GM18502 (cell line): ENCODE data around the gene RPGRIP1.
"Not testable (repeated sequence)": the region's sequence is repeated elsewhere in the genome, so short reads cannot be mapped to it uniquely, and the experiment has no call there.

Experiments used
- ATAC-seq: cut with Tn5 transposase; IDR thresholded peaks from one replicate; pipeline ENCODE4 v1.9.1; 2021; ENCODE audit warnings: mild to moderate bottlenecking; ENCODE audit not compliant: unreplicated experiment, poor library complexity

Gene RPGRIP1

GRCh38 chr14:21258005-21258888, 21.6 kb upstream of the RPGRIP1 start:
- ATAC-seq, result no peak

GRCh38 chr14:21258889-21259787, 20.7 kb upstream of the RPGRIP1 start:
- no peak for ATAC-seq

GRCh38 chr14:21261824-21262223, 18.1 kb upstream of the RPGRIP1 start:
- ATAC-seq, result no peak

- no peak for ATAC-seq
Observed at GRCh38 chr14:21262410-21262809, 17.5 kb upstream of the RPGRIP1 start.

- ATAC-seq, result no peak
Observed at GRCh38 chr14:21263284-21264024, 16.4 kb upstream of the RPGRIP1 start.

GRCh38 chr14:21264025-21264801, 15.7 kb upstream of the RPGRIP1 start:
- ATAC-seq, result peak; percentile 84

- no peak for ATAC-seq
Observed at GRCh38 chr14:21267431-21267845, 12.4 kb upstream of the RPGRIP1 start.

GRCh38 chr14:21267886-21268616, 11.8 kb upstream of the RPGRIP1 start:
- no peak for ATAC-seq

GRCh38 chr14:21268617-21269251, 11.1 kb upstream of the RPGRIP1 start:
- no peak for ATAC-seq

- peak; percentile 92 for ATAC-seq
Observed at GRCh38 chr14:21269252-21270046, 10.4 kb upstream of the RPGRIP1 start, which contains the start of gene HNRNPC. Gene HNRNPC (minus strand): TSS chr14:21269442. CDS start chr14:21234193, 35,249 bp downstream.

GRCh38 chr14:21272661-21273060, 7.2 kb upstream of the RPGRIP1 start:
- not testable (repeated sequence) for ATAC-seq

GRCh38 chr14:21275261-21275858, 4.5 kb upstream of the RPGRIP1 start:
- ATAC-seq, result no peak

- ATAC-seq, result no peak
Observed at GRCh38 chr14:21278632-21279031, 1.3 kb upstream of the RPGRIP1 start.

- ATAC-seq, result not testable (repeated sequence)
Observed at GRCh38 chr14:21281917-21282316, 2.0 kb downstream of the RPGRIP1 start.

GRCh38 chr14:21286516-21286915, 6.6 kb downstream of the RPGRIP1 start:
- ATAC-seq, result not testable (repeated sequence)

- no peak for ATAC-seq
Observed at GRCh38 chr14:21287168-21287567, 7.3 kb downstream of the RPGRIP1 start.

GRCh38 chr14:21294026-21294425, 14.1 kb downstream of the RPGRIP1 start:
- ATAC-seq, result not testable (repeated sequence)
